Measurements from ENCODE around the gene PIWIL1.

PIWIL1 gene

GRCh38 chr12:130367003-130367402, 29.3 kb downstream of the PIWIL1 start:
- no peak overlapping the region for H3K4me3 ChIP-seq (ENCODE audit: low read depth, low read length, poor library complexity, severe bottlenecking)
- H3K4me1 ChIP-seq (ENCODE audit: insufficient read depth, low read length, severe bottlenecking) = no peaks in the 10 kb centered on the region
- no peaks in the 10 kb centered on the region for H3K9me2 ChIP-seq (ENCODE audit: low read depth, low read length)
- no peak overlapping the region for H3K9ac ChIP-seq (ENCODE audit: low read length)
- no peaks in the 10 kb centered on the region for H3K27me3 ChIP-seq (ENCODE audit: insufficient read depth, low read length)
- H3K27ac ChIP-seq (ENCODE audit: low read depth, low read length, poor library complexity, severe bottlenecking) = no peak overlapping the region
- H2AFZ ChIP-seq (ENCODE audit: low read length) = no peak overlapping the region
- H3F3A ChIP-seq (ENCODE audit: insufficient read depth, low read length) = no peaks in the 10 kb centered on the region
- no peak overlapping the region for H3K4me2 ChIP-seq (ENCODE audit: low read length)
- TF ChIP-seq EZH2 (IDR thresholded peaks at IDR 0.05; ENCODE audit: borderline replicate concordance, low read length) = no peak
- no peak for TF ChIP-seq CTCF (IDR thresholded peaks at IDR 0.05; ENCODE audit: low read length)
- no peaks in the 10 kb centered on the region for H3K79me2 ChIP-seq (ENCODE audit: insufficient read depth, low read length)
- H4K20me1 ChIP-seq (ENCODE audit: insufficient read depth, low read length) = no peaks in the 10 kb centered on the region
- no peaks in the 10 kb centered on the region for H3K36me3 ChIP-seq (ENCODE audit: insufficient read depth, low read length)
- H3K9me3 ChIP-seq (ENCODE audit: low read length) = no peaks in the 10 kb centered on the region

GRCh38 chr12:130367523-130367922, 29.8 kb downstream of the PIWIL1 start:
- H3K4me2 ChIP-seq (ENCODE audit: low read length) = no peak overlapping the region
- TF ChIP-seq CTCF (IDR thresholded peaks at IDR 0.05; ENCODE audit: low read length) = no peak
- TF ChIP-seq EZH2 (IDR thresholded peaks at IDR 0.05; ENCODE audit: borderline replicate concordance, low read length) = no peak
- no peaks in the 10 kb centered on the region for H3K9me2 ChIP-seq (ENCODE audit: low read depth, low read length)
- no peak overlapping the region for H3K27ac ChIP-seq (ENCODE audit: low read depth, low read length, poor library complexity, severe bottlenecking)
- H3K9me3 ChIP-seq (ENCODE audit: low read length) = no peaks in the 10 kb centered on the region
- H4K20me1 ChIP-seq (ENCODE audit: insufficient read depth, low read length) = no peaks in the 10 kb centered on the region
- H3K36me3 ChIP-seq (ENCODE audit: insufficient read depth, low read length) = no peaks in the 10 kb centered on the region
- H3K79me2 ChIP-seq (ENCODE audit: insufficient read depth, low read length) = no peaks in the 10 kb centered on the region
- no peaks in the 10 kb centered on the region for H3F3A ChIP-seq (ENCODE audit: insufficient read depth, low read length)
- H3K9ac ChIP-seq (ENCODE audit: low read length) = no peak overlapping the region
- no peaks in the 10 kb centered on the region for H3K27me3 ChIP-seq (ENCODE audit: insufficient read depth, low read length)
- H3K4me3 ChIP-seq (ENCODE audit: low read depth, low read length, poor library complexity, severe bottlenecking) = no peak overlapping the region
- no peak overlapping the region for H2AFZ ChIP-seq (ENCODE audit: low read length)
- no peaks in the 10 kb centered on the region for H3K4me1 ChIP-seq (ENCODE audit: insufficient read depth, low read length, severe bottlenecking)

GRCh38 chr12:130369816-130370215, 32.1 kb downstream of the PIWIL1 start:
- Histone ChIP-seq H3K9me2 (ENCODE audit: low read depth, low read length) (no peaks in the 10 kb centered on the region), H3F3A (ENCODE audit: insufficient read depth, low read length) (no peaks in the 10 kb centered on the region), H3K9me3 (ENCODE audit: low read length) (no peaks in the 10 kb centered on the region), H3K9ac (ENCODE audit: low read length) (no peak overlapping the region), H3K27me3 (ENCODE audit: insufficient read depth, low read length) (no peaks in the 10 kb centered on the region), H3K27ac (ENCODE audit: low read depth, low read length, poor library complexity, severe bottlenecking) (no peak overlapping the region), H2AFZ (ENCODE audit: low read length) (no peak overlapping the region), H4K20me1 (ENCODE audit: insufficient read depth, low read length) (no peaks in the 10 kb centered on the region), H3K4me1 (ENCODE audit: insufficient read depth, low read length, severe bottlenecking) (no peaks in the 10 kb centered on the region), H3K4me2 (ENCODE audit: low read length) (no peak overlapping the region), H3K36me3 (ENCODE audit: insufficient read depth, low read length) (no peaks in the 10 kb centered on the region), H3K4me3 (ENCODE audit: low read depth, low read length, poor library complexity, severe bottlenecking) (no peak overlapping the region), H3K79me2 (ENCODE audit: insufficient read depth, low read length) (no peaks in the 10 kb centered on the region)
- TF ChIP-seq EZH2 (IDR thresholded peaks at IDR 0.05; ENCODE audit: borderline replicate concordance, low read length) = no peak
- TF ChIP-seq CTCF (IDR thresholded peaks at IDR 0.05; ENCODE audit: low read length) = no peak
